ENCODE measurements around the gene GPR15LG.

GRCh38 chr10:84178160-84178609, 4.6 kb downstream of the GPR15LG start:
- TF ChIP-seq CTCF (conservative IDR thresholded peaks at IDR 0.05; ENCODE audit: low read length) (no peak), EZH2phosphoT487 (IDR thresholded peaks at IDR 0.05; ENCODE audit: borderline replicate concordance, low read depth, low read length) (no peak)
